ENCODE measurements around the gene NDE1.
"Not testable (repeated sequence)": the region's sequence is repeated elsewhere in the genome, so short reads cannot be mapped to it uniquely, and the experiment has no call there.

NDE1 gene, protein sequence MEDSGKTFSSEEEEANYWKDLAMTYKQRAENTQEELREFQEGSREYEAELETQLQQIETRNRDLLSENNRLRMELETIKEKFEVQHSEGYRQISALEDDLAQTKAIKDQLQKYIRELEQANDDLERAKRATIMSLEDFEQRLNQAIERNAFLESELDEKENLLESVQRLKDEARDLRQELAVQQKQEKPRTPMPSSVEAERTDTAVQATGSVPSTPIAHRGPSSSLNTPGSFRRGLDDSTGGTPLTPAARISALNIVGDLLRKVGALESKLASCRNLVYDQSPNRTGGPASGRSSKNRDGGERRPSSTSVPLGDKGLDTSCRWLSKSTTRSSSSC

GRCh38 chr16:15650019-15650697 lies at the start of gene NDE1:
TSS of gene NDE1 (plus strand) at chr16:15650245. CDS start at chr16:15664779, 14,534 bp downstream.
- H3K4me3 ChIP-seq (ENCODE audit: low read length): peak within 1 kb of the TSS; percentile 83
- no peak for TF ChIP-seq ZNF274 (IDR thresholded peaks at IDR 0.05; ENCODE audit: low read depth, low read length)

DNA sequence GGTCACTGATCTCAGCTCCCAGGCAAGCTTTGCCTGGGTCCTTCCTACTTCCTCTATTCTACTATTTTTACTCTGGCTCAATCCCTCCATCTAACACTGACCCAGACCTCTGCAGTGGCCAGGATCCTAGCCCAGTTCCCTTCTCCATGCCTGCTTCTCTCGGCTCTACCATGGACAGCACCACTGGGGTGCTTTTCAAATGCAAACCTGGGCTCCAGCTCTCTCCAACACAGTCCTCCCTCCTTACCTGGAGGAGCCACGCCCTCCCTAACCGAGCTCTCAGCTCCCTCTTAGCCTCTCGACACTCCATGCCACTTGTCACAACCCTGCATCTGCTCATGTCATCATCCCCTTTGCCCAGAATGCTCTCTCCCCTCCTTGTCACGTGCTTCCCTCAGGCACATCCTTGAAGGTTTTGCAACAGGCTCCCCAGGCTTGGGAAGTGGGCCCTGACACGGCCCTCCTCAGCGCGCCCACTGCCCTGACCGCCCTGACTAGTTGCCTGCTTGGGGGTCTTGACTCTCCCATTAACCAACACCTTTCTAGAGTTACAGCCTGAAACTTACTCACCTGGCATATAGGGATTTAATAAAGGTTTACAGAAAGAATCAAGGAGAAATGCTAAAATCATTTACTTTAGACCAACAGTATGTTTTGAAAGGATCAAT lies 48.7 kb upstream of the NDE1 start:
- TF ChIP-seq ZNF274 (IDR thresholded peaks at IDR 0.05; ENCODE audit: low read depth, low read length): no peak
- H3K4me3 ChIP-seq (ENCODE audit: low read length): no peak overlapping the region

DNA sequence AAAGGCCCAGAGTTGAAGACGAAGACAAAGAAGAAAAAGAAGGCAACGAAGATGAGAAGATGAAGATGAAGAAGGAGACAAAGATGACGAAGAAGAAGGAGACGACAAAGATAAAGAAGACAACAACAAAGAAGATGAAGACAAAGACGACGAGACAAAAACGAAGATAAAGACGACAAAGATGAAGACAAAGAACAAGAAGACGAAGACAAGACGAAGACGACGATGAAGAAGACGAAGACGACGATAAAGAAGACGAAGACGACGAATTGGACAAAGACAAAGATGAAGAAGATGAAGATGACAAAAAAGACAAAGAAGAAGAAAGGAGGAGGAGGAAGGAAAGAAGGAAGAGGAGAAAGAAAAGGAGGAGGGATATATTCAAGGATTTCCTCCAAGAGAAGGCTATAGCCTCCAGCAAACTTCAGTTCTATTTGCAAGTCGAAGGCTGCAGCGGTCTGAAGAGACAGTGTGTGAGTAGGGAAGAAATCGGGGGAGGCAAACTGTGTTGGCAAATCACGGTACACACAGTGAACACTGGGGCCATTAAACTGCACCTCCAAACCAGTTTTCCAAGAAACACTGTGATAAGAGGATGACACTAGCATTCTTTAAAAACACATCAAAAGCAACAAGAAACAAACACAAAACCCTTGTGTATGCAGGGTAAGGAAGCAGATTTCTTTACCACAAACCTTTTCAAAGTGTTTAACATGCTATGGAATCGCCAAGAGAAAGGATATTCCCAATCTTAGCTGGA lies 47.6 kb upstream of the NDE1 start:
- TF ChIP-seq ZNF274 (IDR thresholded peaks at IDR 0.05; ENCODE audit: low read depth, low read length): no peak
- H3K4me3 ChIP-seq (ENCODE audit: low read length): no peak overlapping the region

DNA sequence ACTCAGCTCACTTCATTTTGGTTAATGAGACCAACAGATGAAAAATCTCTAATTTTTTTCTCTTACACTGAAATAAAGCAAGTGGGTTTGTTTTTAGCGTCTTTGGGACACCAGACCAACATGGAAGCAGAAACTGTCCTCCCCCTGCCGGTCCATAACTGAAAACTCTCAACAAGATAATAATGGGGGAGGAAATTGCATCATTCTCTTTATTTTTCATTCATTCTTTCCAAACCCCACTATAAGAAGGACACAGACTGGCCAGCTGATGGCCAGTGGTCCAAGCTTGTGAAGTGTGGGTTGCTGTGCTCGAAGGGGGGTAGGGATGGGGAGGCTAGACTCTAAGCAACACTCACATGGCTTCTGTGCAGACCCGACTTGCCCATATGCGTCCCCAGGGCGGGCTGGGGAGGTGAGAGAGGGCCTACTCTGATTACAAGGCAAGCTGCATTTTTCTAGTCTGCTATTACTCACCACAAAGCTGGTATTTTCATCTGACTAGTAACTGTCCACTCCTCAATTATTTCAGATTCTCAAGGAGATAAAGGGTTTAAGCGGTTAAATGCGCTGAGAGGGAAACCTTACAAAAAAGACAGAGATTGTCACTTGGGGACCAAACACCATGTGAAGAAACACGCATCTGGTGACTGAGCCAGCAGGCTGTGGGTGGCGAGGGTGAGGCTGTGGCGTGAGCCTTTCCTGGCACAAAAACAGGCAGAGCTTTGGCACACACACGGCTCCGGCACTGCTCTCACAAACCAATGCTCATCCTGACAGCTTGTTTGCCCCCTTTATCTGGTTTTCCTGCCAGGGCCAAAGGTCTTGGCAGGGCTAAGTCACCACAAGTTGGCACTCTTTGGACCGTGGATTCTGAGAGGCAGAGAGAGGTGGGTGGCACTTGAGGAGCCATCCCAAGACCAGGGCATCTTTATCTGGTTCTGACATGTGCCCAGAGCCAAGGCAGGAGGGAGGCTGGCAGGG lies 45.3 kb upstream of the NDE1 start:
- TF ChIP-seq ZNF274 (IDR thresholded peaks at IDR 0.05; ENCODE audit: low read depth, low read length): no peak
- no peak overlapping the region for H3K4me3 ChIP-seq (ENCODE audit: low read length)

DNA sequence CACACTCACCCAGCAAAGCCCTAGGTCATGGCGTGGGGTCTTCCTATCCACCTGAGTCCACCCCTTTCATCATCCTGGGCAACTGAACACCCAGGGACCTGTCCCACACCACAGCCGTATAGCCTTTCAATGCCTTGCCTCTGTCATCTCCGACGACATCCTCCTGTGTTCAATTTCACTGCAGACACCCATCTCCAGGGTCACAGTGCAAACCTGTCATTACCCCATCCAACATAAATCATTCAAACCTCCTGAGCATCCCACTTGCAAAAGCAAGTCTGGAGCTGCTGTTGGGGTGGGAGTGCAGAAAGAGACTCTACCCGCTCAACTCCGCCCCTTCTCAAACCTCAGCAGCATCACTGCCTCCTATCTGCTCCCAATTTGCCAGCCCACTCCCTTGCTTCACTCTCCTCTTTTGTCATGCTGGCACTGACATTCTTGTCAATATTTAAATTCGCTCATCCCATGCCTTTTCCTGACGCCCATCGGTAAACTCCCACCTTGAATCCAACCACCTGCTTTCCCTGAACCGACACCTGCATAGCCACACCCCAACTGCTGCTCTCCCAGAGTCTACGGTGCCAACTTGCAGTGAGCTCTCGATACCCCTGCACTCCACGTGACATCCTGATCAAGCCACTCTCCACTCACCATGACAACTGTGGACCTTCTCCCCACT lies 44.1 kb upstream of the NDE1 start:
- H3K4me3 ChIP-seq (ENCODE audit: low read length): no peak overlapping the region
- TF ChIP-seq ZNF274 (IDR thresholded peaks at IDR 0.05; ENCODE audit: low read depth, low read length): no peak

DNA sequence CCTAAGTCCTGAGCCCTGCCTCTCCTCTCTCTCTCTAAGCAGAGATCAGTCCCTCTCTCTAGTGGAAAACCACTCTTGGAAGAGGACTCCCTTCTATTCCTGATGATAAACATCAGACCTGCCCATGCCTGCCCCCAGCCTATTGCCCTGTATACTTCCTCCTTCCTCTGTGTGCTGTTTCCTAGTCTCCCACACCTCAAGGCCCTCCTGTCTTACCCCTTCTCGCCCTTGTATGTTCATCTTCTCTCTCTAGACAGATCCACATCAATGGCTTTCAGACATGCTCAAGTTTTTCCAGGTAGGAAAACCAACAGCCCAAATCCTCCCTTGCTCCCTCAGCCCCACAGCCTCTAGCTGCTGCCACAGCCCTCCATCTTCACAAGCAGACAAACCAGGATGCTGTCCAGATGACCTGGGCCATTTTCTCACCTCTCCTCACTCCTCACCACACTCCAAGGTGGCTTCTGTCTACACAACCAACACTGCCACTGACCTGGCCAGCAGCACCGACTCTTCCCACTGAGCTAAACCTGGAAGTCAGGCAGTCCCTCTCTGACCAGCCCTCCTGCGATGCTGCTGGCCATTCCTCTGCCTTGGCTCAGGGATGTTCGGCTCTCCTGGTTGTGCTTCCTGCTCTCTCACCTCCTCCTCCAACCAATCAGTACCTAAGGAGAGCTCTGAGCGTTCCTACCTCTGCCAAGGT lies 43.4 kb upstream of the NDE1 start:
- H3K4me3 ChIP-seq (ENCODE audit: low read length): no peak overlapping the region
- no peak for TF ChIP-seq ZNF274 (IDR thresholded peaks at IDR 0.05; ENCODE audit: low read depth, low read length)

- not testable (repeated sequence) for H3K4me3 ChIP-seq (ENCODE audit: low read length)
Observed at GRCh38 chr16:15607221-15607699, 42.8 kb upstream of the NDE1 start.

GRCh38 chr16:15607700-15608396 lies 42.2 kb upstream of the NDE1 start:
- no peak overlapping the region for H3K4me3 ChIP-seq (ENCODE audit: low read length)
- TF ChIP-seq ZNF274 (IDR thresholded peaks at IDR 0.05; ENCODE audit: low read depth, low read length): no peak

DNA sequence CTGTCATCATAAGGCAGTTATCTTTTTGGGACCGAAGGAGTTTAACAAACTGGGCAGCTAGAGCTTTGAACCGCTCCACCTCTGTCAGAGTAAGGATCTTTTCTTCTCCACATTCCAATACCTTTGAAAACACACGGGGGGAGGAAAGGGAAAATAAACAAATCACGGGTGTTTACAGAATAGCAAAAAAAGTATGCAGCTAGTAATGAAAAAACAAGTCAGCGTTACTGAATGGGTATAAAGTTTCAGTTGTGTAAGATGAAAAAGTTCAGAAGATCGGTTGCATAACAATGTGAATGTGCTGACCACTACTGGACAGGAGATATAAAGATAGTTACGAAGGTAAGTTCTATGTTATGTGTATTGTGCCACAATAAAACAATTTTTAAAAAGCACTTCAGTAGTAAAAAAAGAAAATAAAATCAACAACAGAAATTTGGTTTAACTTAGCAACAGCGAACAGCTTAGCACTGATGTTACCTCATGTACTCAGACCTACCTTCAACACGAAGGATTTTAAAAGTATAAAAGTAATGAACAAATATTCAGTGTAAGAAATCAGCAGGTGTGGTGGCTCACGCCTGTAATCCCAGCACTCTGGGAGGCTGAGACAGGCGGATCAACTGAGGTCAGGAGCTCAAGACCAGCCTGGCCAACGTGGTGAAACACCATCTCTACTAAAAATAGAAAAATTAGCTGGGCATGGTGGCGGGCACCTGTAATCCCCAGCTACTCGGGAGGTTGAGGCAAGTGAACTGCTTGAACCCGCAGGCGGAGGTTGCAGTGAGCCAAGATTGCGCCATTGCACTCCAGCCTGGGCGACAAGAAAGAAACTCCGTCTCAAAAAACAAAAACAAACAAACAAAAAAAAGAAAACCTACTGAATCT lies 41.4 kb upstream of the NDE1 start:
- TF ChIP-seq ZNF274 (IDR thresholded peaks at IDR 0.05; ENCODE audit: low read depth, low read length): no peak
- H3K4me3 ChIP-seq (ENCODE audit: low read length): no peak overlapping the region

DNA sequence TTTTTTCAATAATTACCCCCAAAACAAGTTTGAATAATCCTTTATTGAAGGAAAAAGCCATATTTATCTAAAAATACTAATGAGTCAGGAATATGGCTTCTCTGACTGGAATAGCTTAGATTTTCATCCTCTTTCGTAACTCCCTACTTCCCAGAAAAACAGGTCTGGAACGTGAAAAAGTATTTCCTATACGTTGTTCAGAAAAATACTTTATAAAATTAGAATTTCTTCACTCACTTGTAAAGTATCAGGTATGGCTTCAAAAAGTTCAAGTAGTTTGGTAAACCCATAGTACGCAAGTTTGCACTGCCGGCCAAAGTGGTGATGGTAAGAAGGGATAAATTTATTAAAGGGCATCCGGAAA lies 40.8 kb upstream of the NDE1 start:
- H3K4me3 ChIP-seq (ENCODE audit: low read length): no peak overlapping the region
- TF ChIP-seq ZNF274 (IDR thresholded peaks at IDR 0.05; ENCODE audit: low read depth, low read length): no peak

Measured in GM08714 (cell line).